HuH-7.5 (cell line): ENCODE results near the gene CDIPT.

ENCODE experiments used
- DNase-seq: peaks from one replicate; pipeline ENCODE4 v3.0.0; 2011; ENCODE audit warnings: low spot score

CDIPT gene

GRCh38 chr16:29809850-29810698 is 53.0 kb downstream of the CDIPT start:
- DNase-seq = no peak

- DNase-seq = no peak
These were observed 53.8 kb downstream of the CDIPT start for GRCh38 chr16:29809031-29809747.
